OCI-LY3 (cell line): Measurements from ENCODE around the gene MEX3B.

ENCODE experiments used
- H2AFZ ChIP-seq: fragments of 200-600, 300-600 bp; shearing (Covaris generic); 2 replicates; pipeline ENCODE4 v1.6.0; 2014; ENCODE audit warnings: antibody characterized with exemption, low read depth, low read length
- H3K27ac ChIP-seq: fragments of 200-600, 300-600 bp; sonication (generic); 2 replicates; pipeline ENCODE4 v1.5.1; 2014; ENCODE audit warnings: mild to moderate bottlenecking, low read length, moderate library complexity, mixed read lengths
- H3K27me3 ChIP-seq: fragments of 200-600, 300-600 bp; sonication (generic); 2 replicates; pipeline ENCODE4 v1.6.1; 2014; ENCODE audit warnings: low read depth, low read length, mixed read lengths
- H3K36me3 ChIP-seq: fragments of 200-600, 300-600 bp; sonication (generic); replicated peaks from 2 replicates; pipeline ENCODE3; 2014; ENCODE audit warnings: low read depth, low read length, mixed read lengths
- H3K4me1 ChIP-seq: fragments of 300-600, 200-600 bp; sonication (generic); 2 replicates; pipeline ENCODE4 v1.6.1; 2014; ENCODE audit warnings: low read length, mixed read lengths
- H3K4me2 ChIP-seq: fragments of 200-600, 300-600 bp; sonication (generic); 2 replicates; pipeline ENCODE4 v1.6.1; 2014; ENCODE audit warnings: low read length, mixed read lengths
- H3K4me3 ChIP-seq: fragments of 300-600, 200-600 bp; sonication (generic); 2 replicates; pipeline ENCODE4 v1.5.1; 2014; ENCODE audit warnings: antibody characterized with exemption, mild to moderate bottlenecking, low read length, moderate library complexity
- H3K79me2 ChIP-seq: fragments of 300-600, 200-600 bp; shearing (Covaris generic); 2 replicates; pipeline ENCODE4 v1.6.1; 2014; ENCODE audit warnings: mild to moderate bottlenecking, low read length, mixed read lengths
- H3K9ac ChIP-seq: fragments of 300-600, 200-600 bp; shearing (Covaris generic); 2 replicates; pipeline ENCODE4 v1.6.0; 2014; ENCODE audit warnings: mild to moderate bottlenecking, low read length, moderate library complexity
- H3K9me3 ChIP-seq: fragments of 200-600, 300-600 bp; shearing (Covaris generic); 2 replicates; pipeline ENCODE4 v1.6.1; 2014; ENCODE audit warnings: low read length, mixed read lengths; ENCODE audit not compliant: insufficient read depth
- H4K20me1 ChIP-seq: fragments of 200-600, 300-600 bp; sonication (generic); 2 replicates; pipeline ENCODE4 v1.6.1; 2016; ENCODE audit warnings: low read length, mixed read lengths; ENCODE audit not compliant: insufficient read depth
- EZH2phosphoT487 ChIP-seq: fragments of 200-600 bp; shearing (Covaris generic); IDR thresholded peaks from 2 replicates; pipeline ENCODE4 v1.6.1; 2018; ENCODE audit warnings: antibody characterized with exemption, mixed run types, low read depth
- TF ChIP-seq, protein P1 (sequence below): fragments of 200-600, 300-600 bp; sonication (generic); IDR thresholded peaks from 2 replicates; pipeline ENCODE4 v1.5.1; 2014; ENCODE audit warnings: antibody characterized with exemption, low read length, low read depth

Gene MEX3B

DNA sequence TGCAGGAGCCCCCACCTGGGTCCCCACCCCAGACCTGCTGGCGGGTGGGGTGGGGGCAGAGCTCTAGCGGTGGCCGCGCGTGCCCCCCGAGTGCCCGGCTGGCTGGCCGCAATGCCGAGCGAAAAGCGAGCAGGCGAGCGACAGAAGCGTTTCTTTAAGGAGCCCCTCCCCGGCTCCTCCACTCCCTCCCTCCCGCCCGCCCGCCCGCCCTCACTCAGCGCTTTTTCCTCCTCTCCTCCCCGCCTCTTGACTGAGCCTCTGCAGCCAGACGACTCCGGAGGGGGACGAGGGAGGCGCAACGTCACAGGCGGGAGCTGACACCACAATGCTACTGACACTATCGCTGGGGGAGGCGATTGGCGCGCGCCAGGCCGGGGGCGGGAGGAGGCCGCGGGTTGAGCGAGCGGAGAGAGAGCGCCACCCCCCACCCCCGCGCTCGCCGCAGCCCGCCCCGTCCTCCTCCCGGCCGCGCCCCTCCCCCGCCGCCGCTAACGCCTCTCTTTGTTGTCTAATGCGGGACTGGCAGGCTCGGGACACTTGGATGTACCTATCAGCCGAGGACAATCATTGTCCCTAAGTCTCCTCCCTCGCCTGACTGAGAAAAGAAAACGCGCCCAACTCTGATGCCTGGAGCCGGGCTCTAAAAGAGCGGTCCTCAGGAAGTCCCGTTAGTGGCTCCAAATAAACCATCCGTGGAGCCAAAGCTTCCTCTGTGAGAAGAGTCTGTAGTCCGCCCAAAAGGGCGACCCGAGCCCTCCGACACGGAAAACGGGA lies at the start of gene MEX3B:
Gene MEX3B, minus strand, starts transcription at position 127 of the 774 bp plus-strand sequence. CDS start 313 bp downstream, outside the sequence.
- peak within 1 kb of the TSS; percentile 75 for H3K4me2 ChIP-seq
- H3K79me2 ChIP-seq = no peaks in the 10 kb centered on the region
- TF ChIP-seq EZH2phosphoT487 = no peak
- TF ChIP-seq, protein P1, sequence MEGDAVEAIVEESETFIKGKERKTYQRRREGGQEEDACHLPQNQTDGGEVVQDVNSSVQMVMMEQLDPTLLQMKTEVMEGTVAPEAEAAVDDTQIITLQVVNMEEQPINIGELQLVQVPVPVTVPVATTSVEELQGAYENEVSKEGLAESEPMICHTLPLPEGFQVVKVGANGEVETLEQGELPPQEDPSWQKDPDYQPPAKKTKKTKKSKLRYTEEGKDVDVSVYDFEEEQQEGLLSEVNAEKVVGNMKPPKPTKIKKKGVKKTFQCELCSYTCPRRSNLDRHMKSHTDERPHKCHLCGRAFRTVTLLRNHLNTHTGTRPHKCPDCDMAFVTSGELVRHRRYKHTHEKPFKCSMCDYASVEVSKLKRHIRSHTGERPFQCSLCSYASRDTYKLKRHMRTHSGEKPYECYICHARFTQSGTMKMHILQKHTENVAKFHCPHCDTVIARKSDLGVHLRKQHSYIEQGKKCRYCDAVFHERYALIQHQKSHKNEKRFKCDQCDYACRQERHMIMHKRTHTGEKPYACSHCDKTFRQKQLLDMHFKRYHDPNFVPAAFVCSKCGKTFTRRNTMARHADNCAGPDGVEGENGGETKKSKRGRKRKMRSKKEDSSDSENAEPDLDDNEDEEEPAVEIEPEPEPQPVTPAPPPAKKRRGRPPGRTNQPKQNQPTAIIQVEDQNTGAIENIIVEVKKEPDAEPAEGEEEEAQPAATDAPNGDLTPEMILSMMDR = no peak

DNA sequence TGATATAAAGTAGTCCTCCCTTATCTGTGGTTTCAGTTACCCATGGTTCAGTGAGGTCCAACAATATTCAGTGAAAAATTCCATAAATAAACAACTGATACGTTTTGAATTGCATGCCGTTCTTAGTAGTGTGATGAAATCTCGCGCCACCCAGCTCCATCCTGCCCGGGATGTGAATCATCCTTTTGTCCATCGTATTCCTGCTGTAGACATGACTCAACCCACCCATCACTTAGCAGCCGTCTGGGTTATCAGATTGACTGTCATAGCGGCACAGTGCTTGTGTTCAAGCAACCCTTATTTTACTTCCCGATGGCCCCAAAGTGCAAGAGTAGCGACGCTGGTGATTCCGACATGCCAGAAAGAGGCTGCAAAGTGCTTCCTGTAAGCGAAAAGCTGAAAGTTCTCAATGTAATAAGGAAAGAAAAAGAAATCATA lies 48.0 kb upstream of the MEX3B start:
- H3K79me2 ChIP-seq = no peaks in the 10 kb centered on the region
- peaks cover 5% of the 10 kb centered on the region; the same call in 1 of the 2 replicates for H3K27me3 ChIP-seq
- H3K4me3 ChIP-seq = no peak overlapping the region
- TF ChIP-seq EZH2phosphoT487 = no peak
- TF ChIP-seq, protein P1 = no peak
- no peaks in the 10 kb centered on the region for H3K4me1 ChIP-seq
- no peak overlapping the region for H3K4me2 ChIP-seq
- H3K27ac ChIP-seq = no peak overlapping the region
- H3K9ac ChIP-seq = no peak overlapping the region
- H3K9me3 ChIP-seq = no peaks in the 10 kb centered on the region
- no peaks in the 10 kb centered on the region for H3K36me3 ChIP-seq
- H2AFZ ChIP-seq = no peak overlapping the region
- no peaks in the 10 kb centered on the region for H4K20me1 ChIP-seq

More for the DNA sequence above, at the start of gene MEX3B:
- H3K4me1 ChIP-seq = peaks cover 4% of the 10 kb centered on the region; the same call in 1 of the 2 replicates
- peaks cover 29% of the 10 kb centered on the region for H3K27me3 ChIP-seq
- H2AFZ ChIP-seq = peak within 1 kb of the TSS; percentile 96
- no peaks in the 10 kb centered on the region for H4K20me1 ChIP-seq
- peak within 1 kb of the TSS; percentile 70 for H3K27ac ChIP-seq
- no peaks in the 10 kb centered on the region for H3K36me3 ChIP-seq
- H3K9ac ChIP-seq = peak within 1 kb of the TSS; percentile 87
- H3K4me3 ChIP-seq = peak within 1 kb of the TSS; percentile 89
- no peaks in the 10 kb centered on the region for H3K9me3 ChIP-seq

DNA sequence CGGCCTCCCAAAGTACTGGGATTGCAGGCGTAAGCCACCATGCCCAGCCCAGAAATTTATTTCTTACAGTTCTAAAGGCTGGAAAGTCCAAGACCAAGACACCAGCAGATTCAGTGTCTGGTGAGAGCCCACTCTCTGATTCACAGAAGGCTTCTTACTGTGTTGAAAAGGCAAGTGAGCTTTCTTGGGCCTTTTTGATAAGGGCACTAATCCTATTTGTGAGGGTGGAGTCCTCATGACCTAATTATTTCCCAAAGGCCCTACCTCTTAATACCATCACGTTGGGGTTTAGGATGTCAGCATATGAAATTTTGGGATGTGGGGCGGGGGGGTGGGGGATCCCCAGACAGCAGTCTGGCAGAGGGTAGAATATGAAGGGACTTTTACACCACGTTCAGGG lies 47.5 kb upstream of the MEX3B start:
- no peak overlapping the region for H2AFZ ChIP-seq
- H3K79me2 ChIP-seq = no peaks in the 10 kb centered on the region
- H3K4me2 ChIP-seq = no peak overlapping the region
- H3K27ac ChIP-seq = no peak overlapping the region
- H3K9ac ChIP-seq = no peak overlapping the region
- no peaks in the 10 kb centered on the region for H4K20me1 ChIP-seq
- no peaks in the 10 kb centered on the region for H3K9me3 ChIP-seq
- TF ChIP-seq, protein P1 = no peak
- no peak for TF ChIP-seq EZH2phosphoT487
- peaks cover 5% of the 10 kb centered on the region; the same call in 1 of the 2 replicates for H3K27me3 ChIP-seq
- no peaks in the 10 kb centered on the region for H3K36me3 ChIP-seq
- no peaks in the 10 kb centered on the region for H3K4me1 ChIP-seq
- no peak overlapping the region for H3K4me3 ChIP-seq

DNA sequence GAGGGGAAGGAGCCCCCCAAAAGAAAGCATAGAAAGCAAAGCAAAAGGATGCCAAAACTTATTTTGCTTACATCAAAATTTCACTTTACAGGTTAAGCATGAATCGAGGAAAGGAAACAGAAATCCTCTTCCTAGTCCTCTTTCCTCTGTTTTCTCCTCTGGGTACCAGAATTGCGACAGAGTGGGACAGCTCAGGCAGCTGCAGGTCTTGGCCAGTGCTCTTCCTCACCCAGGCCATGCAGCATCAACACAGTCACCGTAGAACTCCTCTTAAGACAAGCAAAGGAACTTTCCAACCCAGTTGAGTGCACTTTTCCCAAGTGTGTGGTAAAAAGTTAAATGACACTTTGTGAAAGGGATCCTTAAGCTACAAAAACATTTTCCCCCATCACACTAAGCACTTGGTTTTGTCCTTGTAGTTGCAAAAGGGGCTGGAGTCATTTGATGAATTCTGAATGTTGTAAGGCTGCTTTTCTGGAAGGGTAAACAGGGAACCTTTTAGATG lies 45.9 kb upstream of the MEX3B start:
- no peak overlapping the region for H2AFZ ChIP-seq
- no peak overlapping the region for H3K9ac ChIP-seq
- no peaks in the 10 kb centered on the region for H3K79me2 ChIP-seq
- TF ChIP-seq, protein P1 = no peak
- no peak for TF ChIP-seq EZH2phosphoT487
- H3K27me3 ChIP-seq = peaks cover 5% of the 10 kb centered on the region; the same call in 1 of the 2 replicates
- no peak overlapping the region for H3K27ac ChIP-seq
- H3K4me3 ChIP-seq = no peak overlapping the region
- H3K9me3 ChIP-seq = no peaks in the 10 kb centered on the region
- no peaks in the 10 kb centered on the region for H3K4me1 ChIP-seq
- no peaks in the 10 kb centered on the region for H4K20me1 ChIP-seq
- no peak overlapping the region for H3K4me2 ChIP-seq
- H3K36me3 ChIP-seq = no peaks in the 10 kb centered on the region
